ENCODE results near the gene NEUROD2.

Gene NEUROD2

DNA sequence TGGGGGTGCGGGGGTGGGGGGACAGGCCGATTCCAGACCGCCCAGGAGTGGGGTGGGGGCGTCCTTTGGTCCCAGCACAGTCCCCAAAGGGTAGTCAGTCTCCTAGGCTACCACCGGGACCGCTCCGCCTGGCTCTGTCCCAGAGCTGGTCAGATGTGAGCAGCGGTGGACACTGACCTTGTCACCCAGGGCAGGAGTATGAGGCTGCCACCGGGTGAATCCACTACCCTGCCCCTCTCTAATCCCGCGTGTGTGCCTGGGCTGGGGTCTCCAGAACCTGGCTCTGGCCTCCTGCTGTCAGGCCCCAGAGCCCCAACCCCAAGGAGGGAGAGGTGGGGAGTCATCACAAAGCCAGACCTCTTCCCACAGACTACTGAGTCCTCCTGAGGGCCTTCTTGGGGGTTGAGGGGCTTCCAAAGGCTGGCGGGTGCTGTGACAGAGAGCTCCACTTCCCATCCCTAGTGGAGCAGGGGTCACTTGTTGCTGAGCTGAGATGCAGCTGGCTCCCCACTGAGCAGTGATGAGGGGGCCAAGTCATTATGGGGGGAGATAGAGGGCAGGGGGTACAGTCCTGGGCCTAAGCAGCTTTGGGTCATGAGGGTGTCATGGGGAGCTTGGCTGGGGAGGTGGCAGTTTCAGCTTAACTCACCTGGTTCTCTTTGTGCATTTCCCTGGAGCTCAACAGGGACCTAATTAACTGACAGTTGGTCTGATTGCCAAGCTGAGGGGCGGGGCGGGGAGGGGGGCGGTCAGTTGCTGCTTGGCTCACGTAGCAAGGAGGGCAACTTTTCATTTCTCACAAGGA lies 20.2 kb upstream of the NEUROD2 start:
- TF ChIP-seq, protein P1, sequence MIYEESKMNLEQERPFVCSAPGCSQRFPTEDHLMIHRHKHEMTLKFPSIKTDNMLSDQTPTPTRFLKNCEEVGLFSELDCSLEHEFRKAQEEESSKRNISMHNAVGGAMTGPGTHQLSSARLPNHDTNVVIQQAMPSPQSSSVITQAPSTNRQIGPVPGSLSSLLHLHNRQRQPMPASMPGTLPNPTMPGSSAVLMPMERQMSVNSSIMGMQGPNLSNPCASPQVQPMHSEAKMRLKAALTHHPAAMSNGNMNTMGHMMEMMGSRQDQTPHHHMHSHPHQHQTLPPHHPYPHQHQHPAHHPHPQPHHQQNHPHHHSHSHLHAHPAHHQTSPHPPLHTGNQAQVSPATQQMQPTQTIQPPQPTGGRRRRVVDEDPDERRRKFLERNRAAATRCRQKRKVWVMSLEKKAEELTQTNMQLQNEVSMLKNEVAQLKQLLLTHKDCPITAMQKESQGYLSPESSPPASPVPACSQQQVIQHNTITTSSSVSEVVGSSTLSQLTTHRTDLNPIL (CRISPR knock-in tag; IDR thresholded peaks at IDR 0.05; ENCODE audit: low read depth), result no peak
- no peak for TF ChIP-seq ISL1 (CRISPR knock-in tag; IDR thresholded peaks at IDR 0.05)
- TF ChIP-seq ESRRG (CRISPR knock-in tag; IDR thresholded peaks at IDR 0.05), result no peak
- TF ChIP-seq ZNF565 (CRISPR knock-in tag; conservative IDR thresholded peaks at IDR 0.05; ENCODE audit: low read depth), result no peak
- no peak for TF ChIP-seq SNAI2 (CRISPR knock-in tag; IDR thresholded peaks at IDR 0.05)
- no peak for TF ChIP-seq RARB (CRISPR knock-in tag; IDR thresholded peaks at IDR 0.05)
- TF ChIP-seq, protein P2, sequence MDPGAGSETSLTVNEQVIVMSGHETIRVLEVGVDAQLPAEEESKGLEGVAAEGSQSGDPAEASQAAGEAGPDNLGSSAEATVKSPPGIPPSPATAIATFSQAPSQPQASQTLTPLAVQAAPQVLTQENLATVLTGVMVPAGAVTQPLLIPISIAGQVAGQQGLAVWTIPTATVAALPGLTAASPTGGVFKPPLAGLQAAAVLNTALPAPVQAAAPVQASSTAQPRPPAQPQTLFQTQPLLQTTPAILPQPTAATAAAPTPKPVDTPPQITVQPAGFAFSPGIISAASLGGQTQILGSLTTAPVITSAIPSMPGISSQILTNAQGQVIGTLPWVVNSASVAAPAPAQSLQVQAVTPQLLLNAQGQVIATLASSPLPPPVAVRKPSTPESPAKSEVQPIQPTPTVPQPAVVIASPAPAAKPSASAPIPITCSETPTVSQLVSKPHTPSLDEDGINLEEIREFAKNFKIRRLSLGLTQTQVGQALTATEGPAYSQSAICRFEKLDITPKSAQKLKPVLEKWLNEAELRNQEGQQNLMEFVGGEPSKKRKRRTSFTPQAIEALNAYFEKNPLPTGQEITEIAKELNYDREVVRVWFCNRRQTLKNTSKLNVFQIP (CRISPR knock-in tag; IDR thresholded peaks at IDR 0.05; ENCODE audit: borderline replicate concordance, low read depth), result no peak
- no peak for TF ChIP-seq CSDC2 (CRISPR knock-in tag; IDR thresholded peaks at IDR 0.05)
- no peak for TF ChIP-seq ZNF8 (CRISPR knock-in tag; IDR thresholded peaks at IDR 0.05)
- TF ChIP-seq OSR1 (CRISPR knock-in tag; IDR thresholded peaks at IDR 0.05), result no peak
- no peak for TF ChIP-seq PPARA (CRISPR knock-in tag; IDR thresholded peaks at IDR 0.05; ENCODE audit: borderline replicate concordance)
- no peak for TF ChIP-seq ZFP30 (CRISPR knock-in tag; IDR thresholded peaks at IDR 0.05)
- no peak for TF ChIP-seq ZNF70 (CRISPR knock-in tag; IDR thresholded peaks at IDR 0.05)
- ATAC-seq, result no peak

DNA sequence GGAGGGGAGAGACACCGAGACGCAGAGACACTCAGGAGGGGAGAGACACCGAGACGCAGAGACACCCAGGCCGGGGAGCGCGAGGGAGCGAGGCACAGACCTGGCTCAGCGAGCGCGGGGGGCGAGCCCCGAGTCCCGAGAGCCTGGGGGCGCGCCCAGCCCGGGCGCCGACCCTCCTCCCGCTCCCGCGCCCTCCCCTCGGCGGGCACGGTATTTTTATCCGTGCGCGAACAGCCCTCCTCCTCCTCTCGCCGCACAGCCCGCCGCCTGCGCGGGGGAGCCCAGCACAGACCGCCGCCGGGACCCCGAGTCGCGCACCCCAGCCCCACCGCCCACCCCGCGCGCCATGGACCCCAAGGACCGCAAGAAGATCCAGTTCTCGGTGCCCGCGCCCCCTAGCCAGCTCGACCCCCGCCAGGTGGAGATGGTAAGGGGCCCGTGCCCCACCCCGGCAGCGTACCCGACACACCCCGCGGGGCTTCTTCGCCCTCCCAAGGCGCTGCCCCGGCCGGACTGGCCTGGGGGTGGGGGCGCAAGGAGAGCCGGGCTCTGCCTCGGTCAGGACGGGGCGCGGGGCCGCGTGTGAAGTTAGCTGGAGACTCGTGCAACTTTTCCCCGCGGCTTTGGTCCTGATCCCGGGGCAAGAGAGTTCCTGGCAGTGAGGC lies 19.5 kb upstream of the NEUROD2 start:
- TF ChIP-seq ZNF70 (CRISPR knock-in tag; IDR thresholded peaks at IDR 0.05) (no peak), SNAI2 (CRISPR knock-in tag; IDR thresholded peaks at IDR 0.05) (no peak), TOX (CRISPR knock-in tag; IDR thresholded peaks at IDR 0.05; ENCODE audit: borderline replicate concordance) (no peak), GLIS3 (CRISPR knock-in tag; IDR thresholded peaks at IDR 0.05) (no peak)
- ATAC-seq, result no peak

DNA sequence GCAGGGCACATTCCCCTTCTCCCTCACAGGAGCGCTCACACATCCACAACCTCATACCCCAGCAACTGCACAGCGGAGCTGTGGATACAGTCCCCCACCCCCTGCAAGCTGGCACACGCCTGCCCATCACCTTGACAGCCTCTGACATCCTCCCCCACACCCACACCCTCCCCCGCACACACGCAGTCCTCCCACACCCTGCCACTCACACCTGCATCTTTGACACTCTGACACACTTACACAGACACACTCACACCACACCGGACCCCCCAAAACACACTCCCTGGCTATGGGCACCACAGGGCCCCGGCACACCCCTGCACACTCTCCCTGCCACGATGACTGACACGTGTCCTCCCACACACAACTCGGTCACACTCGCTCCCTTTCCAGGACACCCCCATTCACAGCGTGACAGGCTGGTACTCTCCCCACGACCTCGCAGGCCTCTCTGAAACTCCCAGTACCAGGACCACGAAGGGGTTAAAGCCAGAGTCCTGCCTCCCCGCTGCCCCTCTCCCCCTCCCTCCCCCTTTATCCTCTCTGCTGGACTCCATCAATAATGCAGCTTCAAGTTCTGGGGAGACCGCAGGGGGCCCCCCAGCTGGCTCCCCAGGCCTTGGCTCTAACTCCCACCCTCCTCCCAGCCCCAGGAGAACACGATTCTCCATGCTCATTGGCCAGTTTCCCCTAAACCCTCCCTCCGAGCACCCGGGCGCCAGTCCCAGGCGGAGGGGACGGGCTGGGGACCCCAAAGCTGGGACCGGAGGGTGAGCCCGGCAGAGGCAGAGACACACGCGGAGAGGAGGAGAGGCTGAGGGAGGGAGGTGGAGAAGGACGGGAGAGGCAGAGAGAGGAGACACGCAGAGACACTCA lies 18.7 kb upstream of the NEUROD2 start, which contains the start of gene PPP1R1B:
PPP1R1B (plus strand) TSS at position 782 of the 876 bp plus-strand sequence. CDS start 441 bp downstream, outside the sequence.
- ATAC-seq, result no peak
- no peak for TF ChIP-seq ARNTL (CRISPR knock-in tag; IDR thresholded peaks at IDR 0.05; ENCODE audit: borderline replicate concordance, low read depth)
- no peak for TF ChIP-seq GLIS3 (CRISPR knock-in tag; IDR thresholded peaks at IDR 0.05)
- TF ChIP-seq ZFP3 (CRISPR knock-in tag; IDR thresholded peaks at IDR 0.05), result no peak
- no peak for TF ChIP-seq ISL1 (CRISPR knock-in tag; IDR thresholded peaks at IDR 0.05)
- TF ChIP-seq ZNF70 (CRISPR knock-in tag; IDR thresholded peaks at IDR 0.05), result no peak
- no peak for TF ChIP-seq TCF4 (CRISPR knock-in tag; IDR thresholded peaks at IDR 0.05; ENCODE audit: borderline replicate concordance)

DNA sequence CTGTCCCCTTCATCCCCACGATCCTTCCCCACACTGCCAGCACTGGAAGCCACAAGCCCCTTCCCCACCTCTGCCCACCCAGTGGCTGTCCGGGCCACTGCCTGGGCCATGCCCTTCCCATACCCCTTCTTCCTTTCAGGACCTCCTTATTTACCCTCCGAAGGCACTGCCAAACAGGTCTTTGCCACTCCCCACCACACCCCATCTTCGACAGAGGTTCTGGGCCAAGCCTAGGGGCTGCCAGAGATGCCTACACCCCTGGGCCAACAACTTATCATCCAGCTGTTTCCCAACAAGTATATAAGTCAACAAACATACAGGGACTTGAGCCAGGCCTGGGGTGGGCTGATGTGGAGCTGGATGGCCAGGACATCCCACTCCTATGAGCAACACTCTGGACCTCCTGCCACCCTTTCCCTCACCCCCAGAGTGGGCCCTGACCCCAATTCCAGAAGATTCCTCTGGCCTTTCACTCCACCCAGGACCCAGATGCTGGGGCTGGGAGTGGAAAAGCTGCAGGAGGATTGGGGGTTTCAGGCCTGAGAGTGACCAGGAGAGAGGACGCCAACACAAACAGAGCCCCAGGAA lies 17.6 kb upstream of the NEUROD2 start:
- TF ChIP-seq ZFP30 (CRISPR knock-in tag; IDR thresholded peaks at IDR 0.05), result no peak
- no peak for TF ChIP-seq ESRRG (CRISPR knock-in tag; IDR thresholded peaks at IDR 0.05)
- TF ChIP-seq BACH2 (CRISPR knock-in tag; IDR thresholded peaks at IDR 0.05; ENCODE audit: borderline replicate concordance), result no peak
- TF ChIP-seq, protein P2 (CRISPR knock-in tag; IDR thresholded peaks at IDR 0.05; ENCODE audit: borderline replicate concordance, low read depth), result no peak
- TF ChIP-seq, protein P3, sequence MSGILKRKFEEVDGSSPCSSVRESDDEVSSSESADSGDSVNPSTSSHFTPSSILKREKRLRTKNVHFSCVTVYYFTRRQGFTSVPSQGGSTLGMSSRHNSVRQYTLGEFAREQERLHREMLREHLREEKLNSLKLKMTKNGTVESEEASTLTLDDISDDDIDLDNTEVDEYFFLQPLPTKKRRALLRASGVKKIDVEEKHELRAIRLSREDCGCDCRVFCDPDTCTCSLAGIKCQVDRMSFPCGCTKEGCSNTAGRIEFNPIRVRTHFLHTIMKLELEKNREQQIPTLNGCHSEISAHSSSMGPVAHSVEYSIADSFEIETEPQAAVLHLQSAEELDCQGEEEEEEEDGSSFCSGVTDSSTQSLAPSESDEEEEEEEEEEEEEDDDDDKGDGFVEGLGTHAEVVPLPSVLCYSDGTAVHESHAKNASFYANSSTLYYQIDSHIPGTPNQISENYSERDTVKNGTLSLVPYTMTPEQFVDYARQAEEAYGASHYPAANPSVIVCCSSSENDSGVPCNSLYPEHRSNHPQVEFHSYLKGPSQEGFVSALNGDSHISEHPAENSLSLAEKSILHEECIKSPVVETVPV (CRISPR knock-in tag; IDR thresholded peaks at IDR 0.05), result no peak
- ATAC-seq, result no peak
